Measurements from ENCODE around the gene RNLS.
"Not testable (repeated sequence)": the region's sequence is repeated elsewhere in the genome, so short reads cannot be mapped to it uniquely, and the experiment has no call there.

The RNLS gene

DNA sequence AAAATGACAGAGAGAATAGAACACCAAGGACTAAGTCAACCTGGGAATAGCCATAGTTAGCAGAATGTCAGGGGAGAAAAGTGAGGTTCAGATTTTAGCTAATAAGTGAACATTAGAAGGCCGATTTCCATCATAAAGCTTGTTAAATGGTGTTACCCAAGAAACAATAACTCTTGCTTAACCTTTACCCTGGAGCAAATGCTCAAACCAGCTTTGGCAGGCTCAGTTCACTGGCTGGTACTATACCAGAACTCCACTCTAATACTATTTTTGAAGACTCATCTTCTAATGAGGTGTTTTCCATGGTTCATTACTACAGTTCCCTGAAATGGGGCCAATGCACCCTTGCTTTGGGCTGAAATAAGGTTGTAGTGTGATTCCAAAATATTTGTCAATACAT, 61.3 kb downstream of the RNLS start:
- DNase-seq: no peak

DNA sequence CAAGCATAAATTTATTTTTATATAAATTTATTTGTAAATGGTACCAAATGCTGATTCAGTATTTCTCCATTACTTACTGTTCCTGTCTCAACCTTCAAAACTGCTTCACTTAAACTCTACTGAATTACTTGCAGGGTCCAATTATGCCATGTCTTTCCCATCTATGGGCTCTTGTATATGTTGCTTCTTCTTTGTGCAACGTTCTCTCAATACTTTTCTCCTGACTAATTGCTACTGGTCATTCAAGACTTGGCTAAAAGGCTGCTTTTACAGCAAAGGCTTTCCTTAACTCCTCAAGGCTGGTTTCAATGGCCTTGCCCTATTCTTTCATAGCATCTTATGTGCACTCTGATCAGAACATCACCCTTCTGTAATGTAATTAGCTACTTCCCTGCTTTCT, 67.9 kb downstream of the RNLS start:
- no peak for DNase-seq

DNA sequence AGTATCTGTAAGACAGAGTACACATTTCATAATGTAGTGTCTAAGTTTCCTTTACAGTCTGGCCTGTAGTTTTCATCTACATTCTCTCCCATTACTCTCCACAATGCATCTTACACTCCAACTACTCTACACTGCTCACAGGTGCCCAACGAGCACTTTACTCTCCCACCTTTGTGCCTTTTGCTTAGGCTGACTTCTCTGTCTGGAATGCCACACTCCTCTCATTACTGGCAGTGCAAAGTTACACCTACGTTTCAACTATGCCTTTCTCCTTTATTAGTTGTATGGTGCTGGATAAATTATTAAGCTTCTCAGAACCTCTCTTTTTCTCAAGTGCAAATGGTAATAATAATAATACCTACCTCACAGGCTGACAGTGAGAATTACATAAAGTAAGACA, 70.5 kb downstream of the RNLS start:
- no peak for DNase-seq

DNA sequence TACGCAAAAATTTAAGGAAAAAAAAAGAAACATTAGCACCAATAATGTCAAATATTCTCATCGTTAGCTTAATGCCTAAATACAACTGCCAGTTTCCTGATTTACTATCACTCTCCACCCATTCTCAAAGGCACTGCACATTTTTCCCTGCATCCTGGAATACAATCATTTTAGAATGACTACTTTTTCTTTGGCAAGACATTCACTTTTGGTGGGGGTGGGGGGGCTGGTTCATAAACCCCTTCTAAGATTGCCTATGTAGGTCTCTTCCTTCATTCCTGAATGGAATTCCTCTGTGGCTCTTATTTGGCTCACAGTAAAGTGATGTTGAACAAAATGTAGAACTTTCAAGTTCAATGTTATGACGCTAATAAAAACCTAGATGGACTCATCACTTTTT, 74.3 kb downstream of the RNLS start:
- no peak for DNase-seq

DNA sequence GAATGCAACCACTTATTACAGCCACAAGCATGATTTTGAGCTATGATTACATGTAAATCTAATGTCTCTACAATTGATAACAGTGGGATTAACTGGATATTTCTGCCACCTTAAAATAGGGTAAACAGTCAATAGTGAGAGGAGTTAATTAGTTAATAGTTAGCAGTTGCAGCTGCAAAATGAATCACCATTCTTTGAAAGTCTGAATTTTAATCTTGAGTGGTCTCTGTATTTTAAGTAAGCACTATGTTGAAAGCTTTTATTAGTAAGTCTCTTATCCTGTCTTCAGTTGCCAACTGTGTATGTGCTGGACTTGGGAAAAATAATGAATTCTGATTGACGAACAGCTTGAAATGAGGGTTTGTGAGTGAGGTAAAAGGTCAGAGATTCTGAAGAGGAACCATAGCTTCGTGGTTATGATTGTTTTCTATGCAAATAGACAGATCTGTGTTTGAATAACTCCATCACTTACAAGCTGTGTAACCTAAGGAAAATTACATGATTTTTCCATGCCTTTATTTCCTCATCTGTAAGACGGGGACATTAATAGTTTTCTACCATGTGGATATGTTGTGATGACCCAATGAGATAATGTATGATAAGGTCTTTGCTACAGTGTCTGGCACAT, 75.2 kb downstream of the RNLS start:
- no peak for DNase-seq

DNA sequence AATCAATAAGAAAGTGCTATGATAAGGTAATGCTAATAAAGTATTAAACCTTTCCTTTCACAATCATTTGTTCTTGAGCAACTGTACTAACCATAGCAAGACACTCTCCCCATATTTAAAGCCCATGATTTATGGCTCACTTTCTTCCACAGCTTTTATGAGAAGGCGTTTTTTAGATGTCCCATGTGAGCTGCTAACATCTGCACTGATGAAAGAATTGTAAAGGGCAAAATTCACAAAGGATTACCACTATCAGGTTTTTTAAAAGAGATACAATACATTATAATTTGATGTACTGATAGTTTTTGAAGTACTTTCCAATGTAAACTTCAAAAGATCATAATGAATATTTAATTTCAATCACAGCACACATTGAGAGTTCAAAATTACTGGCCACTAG, 75.7 kb downstream of the RNLS start:
- DNase-seq: no peak

DNA sequence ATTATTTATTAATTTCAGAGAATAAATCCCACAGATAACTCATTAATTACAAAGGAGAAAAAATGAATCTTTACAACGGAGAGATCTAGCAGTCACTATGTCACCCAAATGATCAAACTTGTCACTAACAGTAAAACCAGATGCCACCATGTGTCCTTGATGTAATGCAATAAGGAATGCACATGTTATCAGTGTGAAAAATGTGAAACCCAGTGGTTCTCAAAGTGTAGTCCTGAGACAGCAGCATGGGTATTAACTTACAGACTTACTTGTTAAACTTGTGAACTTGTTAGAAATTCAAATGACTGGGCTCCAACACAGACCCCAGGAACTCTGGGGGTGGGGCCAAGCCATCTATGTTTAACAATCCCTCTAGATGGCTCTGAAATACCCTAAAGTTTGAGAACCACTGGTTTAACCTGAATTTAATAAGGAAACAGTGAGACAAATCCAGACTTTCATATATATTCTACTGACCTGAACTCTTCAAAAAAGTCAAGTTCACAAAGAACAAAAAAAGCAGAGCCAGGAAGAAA, 77.4 kb downstream of the RNLS start:
- no peak for DNase-seq

DNA sequence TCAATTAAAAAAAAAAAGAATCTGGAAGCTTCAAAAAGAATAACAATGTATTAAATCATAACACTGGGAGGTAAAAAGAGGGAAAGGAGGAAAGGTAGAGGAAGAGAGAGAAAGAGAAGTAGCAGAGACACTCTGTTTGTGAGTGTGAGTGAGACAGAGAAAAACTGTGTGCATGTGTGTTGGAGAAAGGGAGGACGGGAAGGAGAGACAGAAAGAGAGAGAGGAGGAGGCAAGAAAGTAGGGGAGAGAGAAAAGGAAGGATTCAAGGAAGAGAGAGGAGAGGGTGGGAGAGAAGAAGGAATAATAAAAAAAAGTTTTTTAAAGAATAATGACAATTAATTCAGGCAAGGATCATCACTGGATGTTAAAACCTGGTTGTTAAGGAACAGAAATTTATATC, 77.9 kb downstream of the RNLS start:
- DNase-seq: no peak

DNA sequence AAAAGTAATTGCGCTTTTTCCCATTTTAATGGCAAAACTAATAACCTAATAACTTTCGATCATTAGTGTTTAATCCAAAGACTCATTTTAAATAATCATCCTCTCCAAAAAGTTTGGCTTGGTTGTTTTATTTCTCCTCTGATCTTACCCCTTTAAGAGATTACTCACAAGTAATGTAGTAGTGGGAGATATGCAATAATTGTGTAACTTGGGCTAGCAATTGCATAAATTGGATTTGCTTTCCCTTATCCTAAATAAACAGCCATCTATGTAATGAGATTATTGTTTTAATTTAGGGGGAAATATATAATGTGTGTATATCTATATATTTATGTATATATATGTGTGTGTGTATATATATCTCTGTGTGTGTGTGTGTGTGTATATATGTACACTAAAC, 82.5 kb downstream of the RNLS start:
- DNase-seq: no peak

DNA sequence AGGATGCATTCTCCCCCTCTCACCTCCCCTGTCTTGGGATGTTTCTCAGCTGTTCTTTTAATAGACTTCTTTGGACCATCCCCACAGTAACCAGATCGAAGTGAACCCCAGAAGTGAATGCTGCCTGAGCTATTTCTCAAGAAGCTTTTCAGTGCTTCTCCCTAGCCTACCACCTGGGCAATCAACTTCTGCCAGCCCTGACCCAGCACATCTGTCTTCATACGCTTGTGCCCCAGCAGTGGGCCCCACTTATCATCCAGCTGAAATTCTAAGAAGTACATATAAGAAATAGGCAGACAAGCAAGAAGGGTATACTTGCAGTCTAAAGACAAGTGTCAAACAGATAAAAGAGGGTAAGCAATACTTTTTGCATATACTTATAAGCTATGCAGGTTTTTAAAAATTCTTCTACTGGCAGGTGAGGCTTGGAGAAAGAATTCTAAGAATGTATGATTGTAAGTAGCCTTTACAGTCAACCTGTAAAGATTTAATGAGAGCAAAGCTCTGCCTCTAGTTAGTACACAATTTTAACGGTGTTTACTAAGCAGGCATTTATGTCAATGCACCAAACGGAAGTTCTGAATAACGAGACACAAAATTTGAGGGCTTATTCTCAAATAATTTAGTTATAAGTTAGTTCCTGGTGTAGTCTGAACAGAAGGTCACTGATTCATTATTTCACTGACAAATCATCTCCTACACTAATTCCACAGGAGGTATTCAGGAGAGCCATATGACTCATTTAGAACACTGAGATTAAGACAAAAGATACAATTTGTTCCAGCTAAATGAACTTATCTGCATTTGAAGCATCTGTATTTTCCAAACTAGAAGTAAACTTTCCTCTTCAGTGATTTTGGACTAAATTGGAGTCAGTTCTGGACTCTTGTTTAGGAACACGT, 83.3 kb downstream of the RNLS start:
- DNase-seq: no peak

DNA sequence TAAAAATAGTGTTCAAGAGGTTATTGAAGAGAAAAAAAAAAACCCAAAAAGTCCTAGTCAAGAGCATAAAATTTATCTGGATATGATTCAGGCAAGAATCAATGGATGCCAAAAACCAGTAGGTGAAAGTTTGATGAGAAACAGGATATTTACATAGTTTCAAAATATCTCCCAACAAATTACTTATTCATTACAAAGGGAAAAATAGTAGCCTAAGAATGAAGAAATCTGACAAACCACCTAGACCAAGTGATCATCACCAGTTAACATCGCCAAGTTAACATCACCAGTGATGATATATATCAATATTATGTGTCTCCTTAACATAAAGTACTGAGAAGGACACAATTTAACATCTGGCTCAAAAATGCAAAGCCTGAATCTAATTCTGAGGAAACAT, 85.2 kb downstream of the RNLS start:
- no peak for DNase-seq

DNA sequence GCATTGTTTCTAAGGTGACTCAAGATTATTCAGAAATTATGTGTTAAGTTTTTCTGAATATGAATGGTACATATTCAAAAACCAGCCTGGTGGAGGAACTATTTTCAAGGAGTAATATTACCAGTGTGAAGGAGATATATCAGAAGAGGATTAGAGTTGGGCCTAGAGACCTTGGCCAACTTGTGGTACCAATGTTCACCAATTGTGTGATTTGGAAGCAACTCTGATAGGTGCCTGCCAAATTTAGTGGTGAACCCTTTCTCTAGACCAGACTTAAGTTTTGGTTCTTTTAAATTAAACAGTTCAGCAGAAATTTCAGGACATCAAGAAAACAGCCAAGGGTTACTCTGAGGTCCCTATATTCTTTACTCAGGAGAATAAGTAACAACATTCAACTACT, 88.6 kb downstream of the RNLS start:
- DNase-seq: no peak

DNA sequence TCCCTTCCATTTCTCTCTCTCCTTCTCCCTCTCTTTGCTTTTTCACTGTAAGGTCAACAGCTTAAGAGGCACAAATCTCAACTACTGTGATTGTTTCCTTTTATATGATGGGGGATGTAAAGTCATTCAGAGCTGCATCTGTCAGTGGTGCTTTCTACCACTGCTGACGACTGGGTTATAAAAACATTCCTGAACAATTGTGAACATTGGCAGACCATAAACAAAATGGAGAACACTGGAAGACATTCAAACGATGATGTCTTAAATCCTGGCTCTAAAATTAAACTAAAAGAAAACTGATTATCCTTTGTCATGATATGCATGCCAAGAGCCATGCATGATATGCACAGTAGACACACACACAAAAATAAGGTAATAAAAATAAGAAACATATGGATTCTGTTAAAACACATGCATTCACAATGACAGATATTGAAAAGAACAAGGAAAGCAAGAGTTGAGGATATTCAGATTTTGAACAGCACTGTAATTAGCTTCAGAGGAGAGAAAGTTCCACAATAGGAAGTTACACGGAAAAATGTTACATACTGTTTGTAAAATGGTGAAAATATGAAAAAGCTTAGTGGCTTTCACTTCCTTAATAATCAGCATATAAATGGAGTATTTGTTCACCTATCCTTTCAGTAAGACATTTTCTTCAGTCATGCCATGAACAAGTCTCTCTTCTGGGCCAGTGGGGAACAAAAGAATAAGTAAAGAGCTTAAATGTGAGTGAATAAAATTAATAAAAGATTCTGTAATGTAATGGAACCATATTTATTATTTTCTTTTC, 89.2 kb downstream of the RNLS start:
- no peak for DNase-seq

DNA sequence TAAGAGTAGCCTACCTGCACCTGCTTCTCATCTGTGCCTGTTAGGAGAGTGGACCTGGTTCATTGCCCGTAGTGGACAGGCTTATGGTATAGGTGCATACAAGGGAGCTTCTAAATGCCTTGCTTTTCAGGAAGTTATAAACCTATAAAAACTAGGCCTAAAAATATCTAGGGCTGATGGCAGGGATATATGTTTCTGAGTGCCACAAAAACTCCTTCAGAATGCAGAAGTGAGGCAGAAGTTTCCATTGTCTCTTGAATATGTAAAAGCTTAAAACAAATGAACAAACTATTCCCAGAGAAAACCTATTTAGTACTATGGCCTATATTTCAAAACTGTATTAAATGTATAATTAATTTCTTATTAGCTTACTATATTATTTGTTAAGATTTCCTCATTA, 91.8 kb downstream of the RNLS start:
- no peak for DNase-seq

DNA sequence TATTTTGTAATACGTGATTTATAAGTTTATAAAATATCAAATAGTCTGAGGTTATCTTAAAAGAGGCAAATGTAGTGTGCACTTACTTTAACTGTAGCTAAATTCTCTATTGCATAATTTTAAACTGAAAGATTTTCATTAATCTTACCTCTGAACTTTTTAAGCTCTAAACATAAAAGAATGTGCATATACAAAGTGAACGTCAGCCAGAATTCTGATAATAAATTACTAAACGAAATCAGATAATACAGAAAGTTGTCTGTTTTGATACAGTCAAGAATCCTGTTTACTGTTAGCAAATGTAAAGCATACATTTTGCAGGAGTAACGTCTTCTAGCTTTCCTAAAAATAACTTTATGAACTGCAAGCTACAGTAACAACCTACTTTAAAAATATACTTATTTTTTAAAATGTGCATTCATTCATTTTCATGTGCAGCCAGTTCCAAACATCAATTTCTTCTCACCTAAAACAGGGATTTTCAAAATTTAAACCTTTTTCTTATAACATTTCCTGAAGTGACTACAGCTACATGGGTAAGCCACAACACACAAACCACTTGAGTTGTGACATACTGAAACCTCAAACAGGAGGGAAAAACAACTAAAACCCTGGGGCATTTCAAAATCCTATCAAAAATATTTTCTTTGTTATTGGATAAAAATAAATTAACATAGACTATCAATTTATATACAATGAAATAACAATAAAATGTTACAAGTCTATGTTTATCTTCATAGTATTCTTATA, 92.7 kb downstream of the RNLS start:
- no peak for DNase-seq

DNA sequence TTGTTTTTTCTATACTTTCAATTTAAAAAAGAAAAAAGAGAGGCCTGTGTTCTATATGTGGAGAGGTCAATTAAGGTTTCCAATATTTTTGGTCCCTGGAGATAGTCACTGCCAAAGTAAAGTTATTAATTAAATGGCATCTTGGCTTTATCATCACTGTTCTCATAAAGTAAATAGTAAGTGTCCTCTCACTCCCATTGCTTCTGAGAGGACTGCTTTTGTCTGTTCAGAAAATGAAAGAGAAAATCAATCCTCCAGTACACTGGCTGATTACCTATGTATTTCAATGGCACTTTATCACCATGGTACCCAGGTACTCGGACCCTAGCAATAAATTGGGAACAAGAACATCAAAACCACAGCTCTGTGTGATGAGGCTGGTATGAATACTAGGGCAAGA, 94.0 kb downstream of the RNLS start:
- no peak for DNase-seq

DNA sequence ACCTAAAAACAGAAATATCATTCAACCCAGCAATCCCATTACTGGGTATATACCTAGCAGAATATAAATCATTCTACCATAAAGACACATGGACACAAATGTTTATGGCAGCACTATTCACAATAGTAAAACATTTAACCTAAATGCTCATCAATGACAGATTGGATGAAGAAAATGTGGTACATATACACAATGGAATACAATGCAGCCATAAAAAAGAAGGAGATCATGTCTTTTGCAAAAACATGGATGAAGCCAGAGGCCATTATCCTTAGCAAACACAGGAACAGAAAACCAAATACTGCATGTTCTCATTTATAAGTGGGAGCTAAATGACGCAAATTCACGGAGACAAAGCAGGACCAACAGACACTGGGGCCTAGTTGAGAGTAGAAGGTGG, 96.3 kb downstream of the RNLS start:
- not testable (repeated sequence) for DNase-seq

DNA sequence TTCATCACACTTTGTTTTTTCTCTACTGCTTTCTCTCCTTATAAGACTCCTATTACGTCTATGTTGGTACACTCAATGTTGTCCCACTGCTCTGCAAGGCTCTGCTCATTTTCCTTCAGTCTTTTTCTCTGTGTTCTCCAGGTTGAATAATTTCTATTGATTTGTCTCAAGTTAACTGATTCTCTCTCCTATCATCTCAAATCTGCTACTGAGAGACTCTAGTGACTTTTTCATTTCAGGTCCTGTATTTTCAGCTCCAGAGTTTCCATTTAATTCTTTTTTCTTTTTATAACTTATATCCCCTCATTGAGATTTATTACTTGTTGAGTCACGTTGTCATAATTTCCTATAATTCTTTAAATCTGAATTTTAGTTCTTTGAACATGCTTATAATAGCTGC, 100.9 kb downstream of the RNLS start:
- DNase-seq: no peak

DNA sequence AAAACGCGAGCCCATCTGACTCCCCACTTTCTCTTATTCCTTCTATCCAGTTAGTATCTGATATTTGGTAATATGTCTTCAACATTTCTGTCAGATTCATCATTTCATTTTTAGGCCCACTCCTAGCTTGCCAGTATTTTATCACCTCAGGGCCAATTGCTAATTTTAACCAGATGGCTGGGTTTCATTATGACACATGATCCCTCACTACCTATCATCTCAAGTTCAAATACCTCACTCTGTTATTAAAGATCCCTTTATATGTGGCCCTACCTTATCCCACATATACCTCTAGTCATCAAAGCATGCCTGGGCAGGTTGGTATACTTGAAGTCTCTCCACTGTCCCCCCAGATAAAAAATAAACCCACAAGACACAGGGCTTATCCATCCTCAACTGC, 104.9 kb downstream of the RNLS start:
- DNase-seq: peak; percentile 8 to 60

DNA sequence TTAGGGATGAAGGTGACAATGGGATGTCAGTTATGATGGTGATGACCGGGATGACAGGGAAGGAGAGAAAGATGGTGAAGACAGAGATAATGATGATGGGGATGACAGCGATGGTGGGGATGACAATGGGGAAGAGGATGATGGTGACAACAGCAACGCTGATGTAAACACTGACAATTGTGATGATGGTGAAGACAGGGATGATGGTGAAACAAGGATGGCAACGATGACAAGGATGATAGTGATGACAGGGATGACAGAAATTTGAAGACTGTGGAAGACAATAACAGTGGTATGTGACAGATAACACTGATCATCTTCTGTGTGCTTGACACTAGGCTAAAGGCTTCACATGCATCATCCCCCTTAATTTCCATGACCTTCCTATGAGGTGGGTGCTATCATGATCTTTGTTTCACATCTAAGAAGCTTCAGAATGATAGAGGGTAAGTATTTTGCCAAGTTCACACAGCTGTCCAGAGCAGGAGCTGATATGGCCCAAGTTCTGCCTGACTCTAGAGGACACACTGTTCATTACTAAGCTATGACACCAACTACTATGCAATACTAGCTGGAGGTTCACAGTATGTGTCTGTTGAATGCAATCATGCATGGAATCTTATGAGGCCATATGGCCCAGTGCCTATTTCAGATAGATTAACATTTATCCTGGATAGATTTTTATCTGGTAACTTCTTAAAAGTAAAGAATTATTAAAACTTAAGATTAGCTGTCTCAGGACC, 105.6 kb downstream of the RNLS start:
- DNase-seq: peak; percentile 1 to 37

DNA sequence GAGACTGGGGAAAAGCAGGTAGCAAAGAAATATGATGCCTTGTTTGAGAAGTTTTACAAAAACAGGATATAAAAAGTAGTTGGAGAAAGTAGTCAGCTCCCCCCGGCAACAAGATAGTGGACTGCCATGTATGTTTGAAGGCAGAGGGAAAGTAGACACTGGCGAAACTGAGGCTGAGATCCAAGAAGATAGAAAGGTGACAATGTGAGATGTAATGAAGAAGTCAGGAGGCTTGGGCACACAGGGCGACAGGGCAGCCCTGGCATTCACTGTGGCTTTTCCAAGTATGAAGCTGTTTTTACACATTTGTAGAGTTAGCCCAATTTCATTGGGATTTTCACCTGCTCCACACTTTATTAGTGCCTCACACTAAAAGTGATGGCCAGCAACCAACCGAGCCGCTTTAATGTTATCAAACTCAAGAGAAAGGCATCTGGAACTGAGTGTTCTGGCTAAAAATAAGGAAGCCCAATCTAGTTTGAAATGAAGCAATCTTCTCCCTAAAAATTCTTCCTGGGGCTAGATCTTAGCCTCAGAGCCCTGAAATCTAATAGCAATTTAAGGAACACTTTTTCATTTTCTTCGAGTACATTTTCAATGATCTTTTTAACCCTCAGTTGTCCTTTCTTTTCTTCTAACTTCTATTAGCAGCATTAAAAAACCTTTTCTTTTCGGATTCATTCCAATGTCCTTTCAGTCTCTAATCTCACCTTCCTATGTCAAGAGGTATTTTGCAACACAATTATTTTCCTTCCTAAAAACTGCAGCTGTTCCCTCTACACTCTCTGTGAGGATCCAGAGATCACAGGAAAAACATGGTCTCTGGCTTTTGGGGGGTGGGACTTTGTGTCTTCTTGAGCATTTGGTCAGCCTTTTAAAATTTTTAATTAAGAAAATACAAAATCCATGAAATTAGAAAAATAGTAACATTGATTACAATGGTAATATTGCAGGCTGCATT, 108.0 kb downstream of the RNLS start:
- no peak for DNase-seq
